Immature natural killer cell (primary cell): ENCODE results near the gene FAM43A. TPM values are rescaled to one million over a fixed set of nuclear protein-coding genes. Genes with fewer than 3 reads are reported as not detected.

Source experiments
- DNase-seq, 3 donors: peaks; one replicate each; pipeline ENCODE4 v3.0.0; 2022; ENCODE audit warnings: mixed read lengths in 1 of 3
- H3K27ac Mint-ChIP-seq, 6 donors: one replicate each; pipeline ENCODE4 v1.8.0; 2020; ENCODE audit warnings: mixed read lengths in 6 of 6, mild to moderate bottlenecking in 5 of 6, inconsistent platforms in 4 of 6, moderate library complexity in 3 of 6
- H3K27me3 Mint-ChIP-seq, 3 donors: one replicate each; pipeline ENCODE4 v1.8.0; 2020 to 2021; ENCODE audit warnings: low read depth in 3 of 3, mild to moderate bottlenecking in 3 of 3, mixed read lengths in 3 of 3, moderate library complexity in 3 of 3, inconsistent platforms in 1 of 3
- H3K36me3 Mint-ChIP-seq, 3 donors: one replicate each; pipeline ENCODE4 v1.8.0; 2020; ENCODE audit warnings: mixed read lengths in 3 of 3, inconsistent platforms in 2 of 3, mild to moderate bottlenecking in 2 of 3
- H3K4me1 Mint-ChIP-seq, 2 donors: one replicate each; pipeline ENCODE4 v1.8.0; 2020; ENCODE audit warnings: inconsistent platforms in 2 of 2, mild to moderate bottlenecking in 2 of 2, mixed read lengths in 2 of 2, moderate library complexity in 1 of 2
- H3K4me3 Mint-ChIP-seq, 5 donors: one replicate each; pipeline ENCODE4 v1.8.0; 2020; ENCODE audit warnings: mild to moderate bottlenecking in 5 of 5, mixed read lengths in 5 of 5, inconsistent platforms in 3 of 5, moderate library complexity in 3 of 5
- H3K9me3 Mint-ChIP-seq, 6 donors: one replicate each; pipeline ENCODE4 v1.8.0; 2020; ENCODE audit warnings: mild to moderate bottlenecking in 6 of 6, mixed read lengths in 6 of 6, inconsistent platforms in 4 of 6, moderate library complexity in 3 of 6
- polyA plus RNA-seq, 3 donors: library from polyadenylated mRNA; unstranded; fragments of 300-500 nt; fragmentation: Illumina TruSeq; gene quantifications; one replicate each; pipeline ENCODE4 v1.2.3, GENCODE V29; 2021

The FAM43A gene
- polyA plus RNA-seq, 3 donors from 2014 or later = 15.7 to 58.9 (median 28.5) TPM

DNA sequence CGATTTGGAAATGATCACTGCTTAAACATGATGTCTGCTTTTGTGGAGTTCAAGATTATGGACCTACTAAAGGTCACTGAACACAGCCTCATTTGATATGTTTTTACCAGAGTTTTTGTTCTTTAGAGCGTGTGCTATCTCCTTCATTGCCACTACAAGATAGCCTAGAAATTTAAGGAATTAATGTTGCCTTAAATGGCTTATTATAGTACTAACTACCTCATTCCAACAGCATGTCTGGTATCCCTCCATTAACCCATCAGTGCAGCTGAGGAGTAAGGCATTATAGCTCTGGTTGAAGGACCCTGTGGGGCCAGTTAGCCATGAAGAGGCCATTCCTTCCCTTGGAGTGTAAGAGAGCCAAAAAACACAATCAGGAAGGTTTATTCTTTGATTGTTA, 2.3 kb upstream of the FAM43A start:
- Mint-ChIP-seq H3K36me3 (no peaks in the 10 kb centered on the region), H3K27me3 (peaks cover 8 to 14% (median 10%) of the 10 kb centered on the region in 3 donors), H3K4me3 (peak overlapping the region in 3 of 5 donors; percentile 7 to 30 (median 16)), H3K9me3 (no peaks in the 10 kb centered on the region), H3K27ac (peak overlapping the region; percentile 27 to 79 (median 70)), H3K4me1 (peaks cover 39 to 44% of the 10 kb centered on the region in 2 donors)
- DNase-seq = no peak

DNA sequence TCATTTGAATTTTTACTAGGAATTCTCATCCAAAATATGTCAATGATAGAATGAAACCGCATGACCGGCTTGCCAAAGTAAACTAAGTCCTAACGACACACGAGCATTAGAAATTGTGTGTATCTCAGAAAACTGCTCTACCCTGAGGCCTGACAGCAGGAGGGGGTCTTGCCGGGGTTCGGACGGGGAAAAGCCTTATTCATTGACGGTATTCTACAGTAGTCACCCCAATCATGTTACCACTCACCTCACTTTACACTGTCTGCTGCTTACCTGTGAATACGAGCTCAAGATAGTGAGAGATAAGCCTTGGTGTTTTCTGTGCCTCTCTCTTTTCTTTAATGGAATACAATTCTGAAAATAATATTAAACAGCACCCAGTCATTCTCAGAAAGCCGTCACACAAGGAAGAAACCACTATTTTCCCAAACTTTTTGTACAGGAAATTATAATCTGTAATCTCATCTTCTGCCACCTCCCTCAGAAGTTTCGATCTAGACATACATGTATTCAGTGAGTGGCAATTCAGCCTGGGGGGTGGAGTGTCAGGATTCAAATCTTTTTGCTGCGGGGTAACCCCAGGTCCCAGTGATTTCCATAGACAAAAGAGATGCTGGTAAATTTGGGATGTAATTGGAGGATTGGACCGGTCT, 492 bp upstream of the FAM43A start:
- Mint-ChIP-seq H3K27ac (peak overlapping the region; percentile 81 to 94 (median 90)), H3K27me3 (peaks cover 6 to 22% (median 20%) of the 10 kb centered on the region in 3 donors), H3K4me3 (peak overlapping the region; percentile 96 to 100 (median 99)), H3K9me3 (no peaks in the 10 kb centered on the region), H3K36me3 (peaks cover 0 to 4% (median 3%) of the 10 kb centered on the region in 3 donors), H3K4me1 (peaks cover 56 to 62% of the 10 kb centered on the region in 2 donors)
- no peak for DNase-seq

GRCh38 chr3:194686414-194686815, 732 bp downstream of the FAM43A start:
- H3K9me3 Mint-ChIP-seq = no peaks in the 10 kb centered on the region
- peak in 1 of 3 donors; percentile 28 for DNase-seq
- peaks cover 0 to 4% (median 3%) of the 10 kb centered on the region in 3 donors for H3K36me3 Mint-ChIP-seq
- H3K4me3 Mint-ChIP-seq = peak overlapping the region; percentile 96 to 100 (median 99)
- peak overlapping the region; percentile 87 to 94 (median 88) for H3K27ac Mint-ChIP-seq
- H3K27me3 Mint-ChIP-seq = peaks cover 6 to 22% (median 20%) of the 10 kb centered on the region in 3 donors
- peaks cover 66 to 74% of the 10 kb centered on the region in 2 donors for H3K4me1 Mint-ChIP-seq

- Mint-ChIP-seq H3K4me1 (peaks cover 72 to 80% of the 10 kb centered on the region in 2 donors), H3K27me3 (peaks cover 6 to 22% (median 20%) of the 10 kb centered on the region in 3 donors), H3K9me3 (no peaks in the 10 kb centered on the region), H3K27ac (peak overlapping the region; percentile 89 to 98 (median 94)), H3K36me3 (peaks cover 0 to 4% (median 3%) of the 10 kb centered on the region in 3 donors), H3K4me3 (peak overlapping the region; percentile 96 to 100 (median 99))
- peak; percentile 34 to 42 (median 40) for DNase-seq
Observed at GRCh38 chr3:194686816-194687637, 1.3 kb downstream of the FAM43A start.

DNA sequence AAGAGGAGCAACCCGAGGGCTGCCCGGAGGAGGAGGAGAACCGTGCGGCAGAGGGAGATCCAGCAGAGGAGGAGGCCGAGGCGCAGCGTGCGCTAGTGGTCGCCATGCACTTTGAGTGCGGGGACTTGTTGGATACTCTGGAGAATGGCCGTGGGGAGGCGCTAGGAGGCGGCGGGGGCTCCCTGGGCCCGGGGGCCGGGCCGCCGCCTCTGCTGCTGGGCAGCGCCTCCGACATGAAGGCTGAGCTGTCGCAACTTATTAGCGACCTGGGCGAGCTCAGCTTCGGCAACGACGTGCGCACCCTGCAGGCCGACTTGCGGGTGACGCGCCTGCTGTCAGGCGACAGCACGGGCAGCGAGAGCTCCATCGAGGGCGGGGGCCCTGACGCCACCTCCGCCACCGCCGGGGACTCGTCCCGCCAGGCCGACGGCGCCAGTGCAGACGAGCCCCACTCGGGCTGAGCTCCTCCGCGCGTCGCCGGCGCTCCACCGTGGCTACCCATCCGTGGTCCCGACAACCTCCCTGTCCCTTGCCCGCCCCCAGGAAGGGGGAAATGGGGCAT, 2.0 kb downstream of the FAM43A start:
- H3K4me1 Mint-ChIP-seq = peaks cover 73 to 78% of the 10 kb centered on the region in 2 donors
- peak overlapping the region; percentile 96 to 100 (median 99) for H3K4me3 Mint-ChIP-seq
- H3K27me3 Mint-ChIP-seq = peaks cover 6 to 24% (median 20%) of the 10 kb centered on the region in 3 donors
- H3K27ac Mint-ChIP-seq = peak overlapping the region; percentile 89 to 98 (median 95)
- H3K36me3 Mint-ChIP-seq = peaks cover 0 to 4% (median 3%) of the 10 kb centered on the region in 3 donors
- H3K9me3 Mint-ChIP-seq = no peaks in the 10 kb centered on the region
- DNase-seq = peak; percentile 78 to 86 (median 78)

GRCh38 chr3:194688200-194688740, 2.6 kb downstream of the FAM43A start:
- Mint-ChIP-seq H3K9me3 (no peaks in the 10 kb centered on the region), H3K27ac (peak overlapping the region; percentile 89 to 96 (median 92)), H3K27me3 (peaks cover 6 to 25% (median 20%) of the 10 kb centered on the region in 3 donors), H3K4me3 (peak overlapping the region; percentile 96 to 100 (median 99)), H3K4me1 (peaks cover 73 to 78% of the 10 kb centered on the region in 2 donors), H3K36me3 (peaks cover 0 to 5% (median 4%) of the 10 kb centered on the region in 3 donors)
- peak; percentile 73 to 81 (median 78) for DNase-seq

DNA sequence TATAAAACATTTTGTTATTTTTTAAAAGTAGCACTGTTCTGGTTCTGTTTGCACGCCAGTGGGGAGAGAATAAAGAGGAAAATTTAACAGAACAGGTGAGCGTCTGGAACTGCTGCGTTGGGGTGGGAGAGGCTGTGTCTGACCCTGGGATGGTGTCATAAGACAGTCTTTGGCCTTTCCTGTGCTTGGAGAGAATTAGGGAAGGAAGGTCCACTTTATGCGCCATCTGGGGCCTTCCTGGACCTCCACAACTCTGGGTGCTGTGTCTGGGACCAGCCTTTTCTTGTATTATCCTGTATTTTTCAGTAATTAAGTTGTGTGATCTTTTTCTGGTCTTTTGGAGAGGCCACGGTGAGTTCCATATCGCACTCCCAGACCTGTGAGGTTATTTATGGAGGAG, 3.3 kb downstream of the FAM43A start:
- Mint-ChIP-seq H3K36me3 (peaks cover 0 to 5% (median 4%) of the 10 kb centered on the region in 3 donors), H3K27me3 (peaks cover 6 to 25% (median 19%) of the 10 kb centered on the region in 3 donors), H3K4me1 (peaks cover 73 to 74% of the 10 kb centered on the region in 2 donors), H3K4me3 (peak overlapping the region; percentile 96 to 100 (median 99)), H3K27ac (peak overlapping the region; percentile 89 to 96 (median 92)), H3K9me3 (no peaks in the 10 kb centered on the region)
- peak in 1 of 3 donors; percentile 11 for DNase-seq

DNA sequence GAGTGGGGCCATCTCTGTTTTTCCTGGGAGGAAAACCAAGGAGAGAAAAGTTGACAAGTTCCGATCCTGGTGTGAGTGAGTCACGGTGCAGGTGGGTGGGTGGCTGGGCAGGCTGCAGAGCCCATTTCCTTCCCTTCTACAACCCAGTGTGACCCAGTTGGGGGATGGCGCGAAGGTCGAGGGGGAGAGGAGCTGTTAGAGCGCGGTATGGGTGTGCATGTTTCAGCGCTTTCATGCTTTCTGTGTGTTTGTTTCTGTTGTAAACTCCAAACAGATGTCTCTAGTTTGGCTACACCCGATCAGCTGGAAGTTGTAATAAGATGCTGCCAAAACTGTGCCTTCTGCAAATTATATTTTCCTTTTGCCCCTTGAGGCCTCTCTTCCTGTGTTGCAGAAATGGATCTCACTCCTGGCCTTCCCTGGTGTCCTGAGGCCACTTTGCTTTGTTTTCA, 3.8 kb downstream of the FAM43A start:
- H3K27ac Mint-ChIP-seq = peak overlapping the region; percentile 89 to 96 (median 92)
- H3K36me3 Mint-ChIP-seq = peaks cover 0 to 5% (median 4%) of the 10 kb centered on the region in 3 donors
- H3K4me3 Mint-ChIP-seq = peak overlapping the region; percentile 96 to 100 (median 99)
- peaks cover 6 to 25% (median 17%) of the 10 kb centered on the region in 3 donors for H3K27me3 Mint-ChIP-seq
- peak; percentile 56 to 66 (median 60) for DNase-seq
- peaks cover 68 to 71% of the 10 kb centered on the region in 2 donors for H3K4me1 Mint-ChIP-seq
- H3K9me3 Mint-ChIP-seq = no peaks in the 10 kb centered on the region

DNA sequence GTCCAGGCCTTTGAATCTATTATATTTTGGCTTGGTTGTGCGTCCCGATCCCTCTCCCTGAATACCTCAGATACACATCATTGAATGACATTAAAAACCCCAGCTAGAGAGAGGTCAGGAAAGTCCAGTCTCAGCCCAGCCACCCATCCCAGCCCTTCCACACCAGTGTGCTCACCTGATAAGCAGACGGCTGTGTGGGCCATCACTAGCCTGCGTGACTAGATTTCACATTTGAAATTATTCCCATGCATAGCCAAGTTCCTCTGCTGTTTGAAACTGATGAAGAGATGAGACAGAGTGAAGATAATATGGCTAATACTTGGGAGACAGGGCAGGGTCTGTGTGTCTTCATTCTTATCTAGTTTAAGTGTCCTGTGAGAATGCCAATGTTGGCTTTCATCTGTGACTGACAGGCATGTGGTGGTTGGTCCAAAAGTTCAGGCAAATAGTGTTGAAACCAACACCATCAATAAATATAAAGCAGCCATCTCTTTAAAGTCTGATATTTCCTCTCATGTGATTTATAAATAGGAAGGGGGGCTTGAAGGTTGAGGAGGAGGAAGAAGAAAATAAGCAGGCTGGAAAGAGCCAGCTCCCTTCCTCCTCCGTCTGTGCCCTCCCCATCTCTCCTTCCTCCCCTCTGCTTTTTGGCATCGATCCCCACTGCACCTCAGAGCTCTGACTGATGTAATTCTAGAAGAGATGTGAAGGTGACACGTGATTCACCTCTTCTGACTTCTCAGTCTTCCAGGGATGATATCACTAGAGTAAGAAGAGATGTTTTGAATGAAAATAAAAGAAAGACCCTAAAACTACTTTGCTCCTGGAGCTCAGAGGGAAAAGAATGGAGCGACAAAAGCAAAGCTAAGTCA, 5.1 kb downstream of the FAM43A start:
- no peaks in the 10 kb centered on the region for H3K9me3 Mint-ChIP-seq
- peaks cover 0 to 5% (median 4%) of the 10 kb centered on the region in 3 donors for H3K36me3 Mint-ChIP-seq
- peak overlapping the region; percentile 78 to 92 (median 87) for H3K27ac Mint-ChIP-seq
- peak overlapping the region; percentile 24 to 48 (median 37) for H3K4me3 Mint-ChIP-seq
- H3K27me3 Mint-ChIP-seq = peaks cover 4 to 18% (median 13%) of the 10 kb centered on the region in 3 donors
- H3K4me1 Mint-ChIP-seq = peaks cover 56 to 60% of the 10 kb centered on the region in 2 donors
- no peak for DNase-seq

- H3K36me3 Mint-ChIP-seq = peaks cover 0 to 5% (median 4%) of the 10 kb centered on the region in 3 donors
- no peak for DNase-seq
- H3K4me1 Mint-ChIP-seq = peaks cover 51 to 57% of the 10 kb centered on the region in 2 donors
- H3K4me3 Mint-ChIP-seq = peak overlapping the region in 1 of 5 donors; percentile 12
- H3K27ac Mint-ChIP-seq = peak overlapping the region in 5 of 6 donors; percentile 78 to 92 (median 87)
- H3K9me3 Mint-ChIP-seq = no peaks in the 10 kb centered on the region
- H3K27me3 Mint-ChIP-seq = peaks cover 2 to 14% (median 9%) of the 10 kb centered on the region in 3 donors
Observed at GRCh38 chr3:194691481-194692283, 6.0 kb downstream of the FAM43A start.

GRCh38 chr3:194696702-194697101, 11.0 kb downstream of the FAM43A start:
- peaks cover 0 to 3% (median 0%) of the 10 kb centered on the region in 3 donors for H3K36me3 Mint-ChIP-seq
- no peak overlapping the region for H3K4me3 Mint-ChIP-seq
- no peak overlapping the region for H3K27ac Mint-ChIP-seq
- no peak for DNase-seq
- peaks cover 0 to 5% (median 1%) of the 10 kb centered on the region in 6 donors for H3K9me3 Mint-ChIP-seq
- peaks cover 16 to 19% of the 10 kb centered on the region in 2 donors for H3K4me1 Mint-ChIP-seq
- peaks cover 0 to 8% (median 2%) of the 10 kb centered on the region in 3 donors for H3K27me3 Mint-ChIP-seq
